Calu3 (cell line): ENCODE results near the gene DLG2. TPM values are rescaled to one million over a fixed set of nuclear protein-coding genes. Genes with fewer than 3 reads are reported as not detected.

Experiments used
- BruUV-seq: library from RNA; stranded (reverse); fragments of 400-500 nt; replicated peaks from 2 replicates; lab custom pipeline; 2021; lab: Mats Ljungman, UMichigan
- CTCF ChIA-PET: fragments of 300-600 bp; sonication (Branson Sonifier 250); formaldehyde crosslinking; loops from one replicate; lab custom pipeline; 2022; ENCODE audit warnings: antibody characterized with exemption; lab: Charles Lee
- DNase-seq: peaks from one replicate; pipeline ENCODE4 v3.0.0; 2022
- H3K27ac Mint-ChIP-seq: one replicate; pipeline ENCODE4 v1.8.0; 2022; ENCODE audit warnings: mixed read lengths; ENCODE audit not compliant: unreplicated experiment
- H3K27me3 Mint-ChIP-seq: one replicate; pipeline ENCODE4 v1.8.0; 2022; ENCODE audit warnings: mixed read lengths; ENCODE audit not compliant: unreplicated experiment
- H3K36me3 Mint-ChIP-seq: one replicate; pipeline ENCODE4 v1.8.0; 2022; ENCODE audit warnings: mild to moderate bottlenecking, moderate library complexity, mixed read lengths; ENCODE audit not compliant: insufficient read depth, unreplicated experiment
- H3K4me1 Mint-ChIP-seq: one replicate; pipeline ENCODE4 v1.8.0; 2022; ENCODE audit warnings: mild to moderate bottlenecking, low read depth, mixed read lengths; ENCODE audit not compliant: unreplicated experiment
- H3K4me3 Mint-ChIP-seq: one replicate; pipeline ENCODE4 v1.8.0; 2022; ENCODE audit warnings: mild to moderate bottlenecking, low read depth, moderate library complexity, mixed read lengths; ENCODE audit not compliant: unreplicated experiment
- H3K9me3 Mint-ChIP-seq: one replicate; pipeline ENCODE4 v1.8.0; 2022; ENCODE audit warnings: low read depth, mixed read lengths; ENCODE audit not compliant: unreplicated experiment
- intact Hi-C: fragments of 100-400 bp; cut with micrococcal nuclease; formaldehyde crosslinking; loops from one replicate; pipeline ENCODE4 v1.10.0; 2022; ENCODE audit not compliant: unreplicated experiment
- total RNA-seq: library from RNA; stranded (reverse); gene quantifications from 2 replicates; pipeline ENCODE4 v1.2.3, GENCODE V29; 2022
- TF ChIP-seq, protein P1 (sequence below): fragments of 200-600 bp; IDR thresholded peaks from one replicate; pipeline ENCODE4 v1.8.0; 2022; ENCODE audit warnings: antibody characterized with exemption; ENCODE audit not compliant: unreplicated experiment

The DLG2 gene
- total RNA-seq, 1 experiment from 2014 or later: 0.71 TPM

DNA sequence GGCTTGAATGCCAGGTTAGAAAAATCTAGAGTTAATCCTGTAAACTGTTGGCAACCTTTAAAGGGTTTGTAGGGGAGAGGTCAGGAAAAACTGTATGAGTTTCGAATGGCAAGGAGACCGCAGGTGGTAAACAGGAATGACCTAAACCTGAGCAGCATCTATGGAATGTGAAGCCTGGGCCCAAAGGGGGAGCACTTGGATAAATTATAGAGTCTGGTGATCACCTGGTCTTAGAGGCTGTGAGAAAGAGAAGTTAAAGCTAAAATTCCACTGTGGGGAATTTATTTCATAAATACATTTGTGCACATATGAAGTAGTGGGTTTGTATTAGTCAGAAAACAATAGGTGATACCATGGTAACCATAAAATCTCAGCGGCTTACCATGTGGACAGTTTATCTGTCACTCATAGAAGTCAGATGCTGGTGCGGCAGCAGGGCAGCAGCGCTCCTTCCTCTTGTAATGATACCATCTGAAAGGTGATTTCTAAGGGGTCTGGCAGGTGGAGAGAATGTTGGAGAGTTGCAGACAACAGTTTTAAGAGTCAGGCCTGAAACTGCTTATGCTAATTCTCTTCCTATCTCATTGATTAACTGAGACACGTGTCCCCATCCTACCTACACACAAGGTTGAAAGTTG lies 1236.6 kb downstream of the DLG2 start:
- Mint-ChIP-seq H3K36me3 (no peaks in the 10 kb centered on the region), H3K27ac (no peak overlapping the region), H3K27me3 (no peaks in the 10 kb centered on the region), H3K4me1 (peaks cover 8% of the 10 kb centered on the region), H3K4me3 (no peak overlapping the region), H3K9me3 (no peaks in the 10 kb centered on the region)
- TF ChIP-seq, protein P1, sequence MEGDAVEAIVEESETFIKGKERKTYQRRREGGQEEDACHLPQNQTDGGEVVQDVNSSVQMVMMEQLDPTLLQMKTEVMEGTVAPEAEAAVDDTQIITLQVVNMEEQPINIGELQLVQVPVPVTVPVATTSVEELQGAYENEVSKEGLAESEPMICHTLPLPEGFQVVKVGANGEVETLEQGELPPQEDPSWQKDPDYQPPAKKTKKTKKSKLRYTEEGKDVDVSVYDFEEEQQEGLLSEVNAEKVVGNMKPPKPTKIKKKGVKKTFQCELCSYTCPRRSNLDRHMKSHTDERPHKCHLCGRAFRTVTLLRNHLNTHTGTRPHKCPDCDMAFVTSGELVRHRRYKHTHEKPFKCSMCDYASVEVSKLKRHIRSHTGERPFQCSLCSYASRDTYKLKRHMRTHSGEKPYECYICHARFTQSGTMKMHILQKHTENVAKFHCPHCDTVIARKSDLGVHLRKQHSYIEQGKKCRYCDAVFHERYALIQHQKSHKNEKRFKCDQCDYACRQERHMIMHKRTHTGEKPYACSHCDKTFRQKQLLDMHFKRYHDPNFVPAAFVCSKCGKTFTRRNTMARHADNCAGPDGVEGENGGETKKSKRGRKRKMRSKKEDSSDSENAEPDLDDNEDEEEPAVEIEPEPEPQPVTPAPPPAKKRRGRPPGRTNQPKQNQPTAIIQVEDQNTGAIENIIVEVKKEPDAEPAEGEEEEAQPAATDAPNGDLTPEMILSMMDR: no peak
- DNase-seq: peak; percentile 23
- CTCF ChIA-PET: interaction anchor here (0.9 kb wide), 1 partner anchor 134 kb away, joined by 3 read pairs; no protein-coding TSS in a partner anchor
- BruUV-seq: no TSS peak
- intact Hi-C loops: loop anchor here (2.0 to 10.0 kb wide), 2 partner anchors 134 to 324 kb away; no protein-coding TSS in a partner anchor

DNA sequence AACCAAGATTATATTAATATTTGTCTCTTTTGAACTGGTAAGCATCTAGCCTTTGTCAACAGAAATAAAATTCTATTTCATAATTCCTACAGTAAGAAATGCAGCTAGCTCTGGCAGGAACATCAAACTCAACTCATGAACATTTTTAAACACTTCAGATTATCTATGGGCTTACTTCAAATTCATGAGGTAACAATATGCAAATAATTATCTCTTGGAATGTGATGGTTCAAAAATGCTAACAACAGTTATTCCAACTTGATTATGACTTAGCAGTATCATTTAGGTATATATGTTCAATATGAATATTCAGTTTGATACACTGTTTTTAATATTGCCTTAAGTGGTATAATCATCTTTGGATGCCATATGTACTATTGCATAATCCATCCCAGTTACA lies 1237.4 kb downstream of the DLG2 start:
- H3K27ac Mint-ChIP-seq: no peak overlapping the region
- H3K27me3 Mint-ChIP-seq: no peaks in the 10 kb centered on the region
- CTCF ChIA-PET: interaction anchor here (0.6 kb wide), 1 partner anchor 135 kb away, joined by 3 read pairs; no protein-coding TSS in a partner anchor
- H3K4me3 Mint-ChIP-seq: no peak overlapping the region
- intact Hi-C loops: loop anchor here (2.0 to 10.0 kb wide), 2 partner anchors 135 to 325 kb away; no protein-coding TSS in a partner anchor
- H3K4me1 Mint-ChIP-seq: peaks cover 8% of the 10 kb centered on the region
- no peak for DNase-seq
- BruUV-seq: no TSS peak
- H3K9me3 Mint-ChIP-seq: no peaks in the 10 kb centered on the region
- H3K36me3 Mint-ChIP-seq: no peaks in the 10 kb centered on the region
- TF ChIP-seq, protein P1: no peak

DNA sequence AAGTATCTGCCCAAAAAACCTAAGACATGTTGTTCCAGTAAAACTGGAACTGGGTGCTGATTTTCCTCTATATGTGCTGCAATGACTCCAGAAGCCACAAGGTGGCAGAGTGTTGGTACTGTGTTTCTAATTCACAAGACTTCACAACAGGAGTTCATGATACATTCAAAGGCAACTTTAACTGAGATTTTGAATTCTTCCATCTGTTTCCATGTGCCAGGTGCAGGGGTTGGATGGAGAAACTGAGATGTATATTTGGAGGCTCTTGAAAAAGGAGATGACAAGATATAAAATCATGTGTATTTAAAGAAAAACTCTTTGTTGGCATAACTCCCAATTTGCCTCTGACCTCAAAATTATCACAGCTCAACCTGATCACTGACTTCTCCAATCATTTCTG lies 1242.4 kb downstream of the DLG2 start:
- intact Hi-C loops: loop anchor here (5.0 kb wide), 1 partner anchor 547 kb away; no protein-coding TSS in a partner anchor
- CTCF ChIA-PET: interaction anchor here (0.6 to 1.2 kb wide), 2 partner anchors 52 to 139 kb away, joined by 3 to 4 read pairs; no protein-coding TSS in a partner anchor
- Mint-ChIP-seq H3K27ac (no peak overlapping the region), H3K4me1 (no peaks in the 10 kb centered on the region), H3K9me3 (no peaks in the 10 kb centered on the region), H3K27me3 (no peaks in the 10 kb centered on the region), H3K36me3 (no peaks in the 10 kb centered on the region), H3K4me3 (no peak overlapping the region)
- DNase-seq: peak; percentile 32
- no TSS peak for BruUV-seq
- TF ChIP-seq, protein P1: peak; percentile 36

GRCh38 chr11:84383576-84383975 lies 1243.6 kb downstream of the DLG2 start:
- Mint-ChIP-seq H3K27me3 (no peaks in the 10 kb centered on the region), H3K9me3 (no peaks in the 10 kb centered on the region), H3K27ac (no peak overlapping the region), H3K4me3 (no peak overlapping the region), H3K4me1 (no peaks in the 10 kb centered on the region), H3K36me3 (no peaks in the 10 kb centered on the region)
- TF ChIP-seq, protein P1: no peak
- DNase-seq: no peak
- BruUV-seq: no TSS peak
- intact Hi-C loops: loop anchor here (5.0 kb wide), 1 partner anchor 546 kb away; no protein-coding TSS in a partner anchor
- CTCF ChIA-PET: interaction anchor here (0.8 kb wide), 1 partner anchor 141 kb away, joined by 3 read pairs; no protein-coding TSS in a partner anchor
